HG03378 (cell line): Measurements from ENCODE around the gene TGFB2.
"Not testable (repeated sequence)": the region's sequence is repeated elsewhere in the genome, so short reads cannot be mapped to it uniquely, and the experiment has no call there.

ENCODE experiments used
- ATAC-seq: cut with Tn5 transposase; IDR thresholded peaks from one replicate; pipeline ENCODE4 v1.9.1; 2021; ENCODE audit warnings: mild to moderate bottlenecking, moderate library complexity; ENCODE audit not compliant: unreplicated experiment

TGFB2 gene

DNA sequence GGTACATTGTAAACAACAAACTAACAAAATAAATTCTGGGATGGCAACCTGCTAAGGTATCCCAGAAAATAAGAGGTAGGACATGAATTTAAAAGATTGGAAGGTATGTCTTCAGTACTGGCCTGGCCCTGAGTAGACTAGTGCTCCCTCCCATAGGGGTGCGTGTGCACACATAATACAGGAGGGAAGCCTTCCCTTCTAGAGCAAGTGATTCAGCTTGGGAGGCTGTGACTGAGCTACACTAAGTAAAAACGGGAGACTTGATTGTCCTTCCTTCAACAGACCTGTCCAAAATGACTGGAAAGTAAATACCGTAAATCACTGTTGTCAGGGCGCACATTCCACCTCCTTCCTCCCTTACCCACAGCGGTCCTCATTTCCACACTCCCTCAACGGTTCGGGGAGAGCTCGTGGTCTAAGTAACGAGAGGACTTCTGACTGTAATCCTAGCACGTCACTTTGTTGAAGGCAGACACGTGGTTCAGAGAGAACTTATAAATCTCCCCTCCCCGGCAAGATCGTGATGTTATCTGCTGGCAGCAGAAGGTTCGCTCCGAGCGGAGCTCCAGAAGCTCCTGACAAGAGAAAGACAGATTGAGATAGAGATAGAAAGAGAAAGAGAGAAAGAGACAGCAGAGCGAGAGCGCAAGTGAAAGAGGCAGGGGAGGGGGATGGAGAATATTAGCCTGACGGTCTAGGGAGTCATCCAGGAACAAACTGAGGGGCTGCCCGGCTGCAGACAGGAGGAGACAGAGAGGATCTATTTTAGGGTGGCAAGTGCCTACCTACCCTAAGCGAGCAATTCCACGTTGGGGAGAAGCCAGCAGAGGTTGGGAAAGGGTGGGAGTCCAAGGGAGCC is at the start of gene TGFB2:
TGFB2 (plus strand) TSS at position 523 of the 859 bp plus-strand sequence. CDS start 1,366 bp downstream, outside the sequence.
- ATAC-seq, result peak; percentile 44

- no peak for ATAC-seq
Measured at GRCh38 chr1:218296162-218296561, 49.0 kb upstream of the TGFB2 start.

GRCh38 chr1:218297461-218297860 is 47.7 kb upstream of the TGFB2 start:
- ATAC-seq, result no peak

- ATAC-seq, result no peak
Measured at GRCh38 chr1:218297867-218298266, 47.3 kb upstream of the TGFB2 start.

- ATAC-seq, result no peak
Measured at GRCh38 chr1:218298398-218298797, 46.7 kb upstream of the TGFB2 start.

GRCh38 chr1:218299416-218299815 is 45.7 kb upstream of the TGFB2 start:
- ATAC-seq, result no peak

GRCh38 chr1:218301217-218301616 is 43.9 kb upstream of the TGFB2 start:
- no peak for ATAC-seq

DNA sequence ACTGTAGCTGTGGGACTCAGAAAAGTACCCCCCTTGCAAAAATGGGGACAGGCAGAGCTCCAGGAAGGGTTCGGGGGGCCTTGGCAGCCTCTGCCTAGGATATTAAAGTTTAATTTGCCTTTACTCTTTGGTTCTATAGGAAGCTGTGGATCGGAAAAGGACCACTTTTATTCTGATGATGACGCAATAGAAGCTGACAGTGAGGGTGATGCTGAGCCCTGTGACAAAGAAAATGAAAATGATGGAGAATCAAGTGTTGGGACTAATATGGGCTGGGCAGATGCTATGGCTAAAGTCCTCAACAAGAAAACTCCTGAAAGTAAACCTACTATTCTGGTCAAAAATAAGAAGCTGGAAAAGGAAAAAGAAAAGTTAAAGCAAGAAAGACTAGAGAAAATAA is 43.0 kb upstream of the TGFB2 start:
- no peak for ATAC-seq

DNA sequence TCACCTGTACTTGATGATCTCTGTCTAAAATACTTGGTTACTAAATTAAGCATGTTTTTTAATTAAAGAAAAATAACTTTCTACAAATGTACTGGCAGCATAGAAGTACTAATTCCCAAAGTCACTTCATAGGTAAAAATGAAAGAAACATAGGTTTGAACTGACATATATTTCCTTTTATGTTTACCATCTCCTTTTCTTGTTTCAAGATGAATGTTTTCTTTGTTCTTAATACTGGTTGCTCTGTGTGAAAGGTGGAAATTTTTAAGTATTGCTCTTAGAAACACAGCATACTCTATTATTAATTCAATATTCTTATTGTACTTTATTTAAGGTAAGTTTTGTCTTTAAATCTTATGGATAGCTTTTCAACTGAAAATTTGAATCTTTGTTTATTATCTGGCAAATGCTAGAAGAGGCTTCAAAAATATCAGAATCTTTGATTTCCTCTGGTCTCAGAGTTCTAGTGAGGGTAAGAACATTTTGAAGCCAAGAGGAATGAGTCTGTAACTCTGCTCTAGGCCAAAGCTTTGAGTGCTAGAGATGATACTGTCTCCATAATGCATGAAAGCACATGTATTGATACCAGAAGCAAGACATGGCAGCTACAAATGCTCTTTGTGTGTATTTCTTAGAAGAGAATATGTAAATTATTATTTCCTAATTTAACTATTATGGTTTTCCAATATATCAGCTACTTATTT is 41.8 kb upstream of the TGFB2 start:
- ATAC-seq, result no peak

DNA sequence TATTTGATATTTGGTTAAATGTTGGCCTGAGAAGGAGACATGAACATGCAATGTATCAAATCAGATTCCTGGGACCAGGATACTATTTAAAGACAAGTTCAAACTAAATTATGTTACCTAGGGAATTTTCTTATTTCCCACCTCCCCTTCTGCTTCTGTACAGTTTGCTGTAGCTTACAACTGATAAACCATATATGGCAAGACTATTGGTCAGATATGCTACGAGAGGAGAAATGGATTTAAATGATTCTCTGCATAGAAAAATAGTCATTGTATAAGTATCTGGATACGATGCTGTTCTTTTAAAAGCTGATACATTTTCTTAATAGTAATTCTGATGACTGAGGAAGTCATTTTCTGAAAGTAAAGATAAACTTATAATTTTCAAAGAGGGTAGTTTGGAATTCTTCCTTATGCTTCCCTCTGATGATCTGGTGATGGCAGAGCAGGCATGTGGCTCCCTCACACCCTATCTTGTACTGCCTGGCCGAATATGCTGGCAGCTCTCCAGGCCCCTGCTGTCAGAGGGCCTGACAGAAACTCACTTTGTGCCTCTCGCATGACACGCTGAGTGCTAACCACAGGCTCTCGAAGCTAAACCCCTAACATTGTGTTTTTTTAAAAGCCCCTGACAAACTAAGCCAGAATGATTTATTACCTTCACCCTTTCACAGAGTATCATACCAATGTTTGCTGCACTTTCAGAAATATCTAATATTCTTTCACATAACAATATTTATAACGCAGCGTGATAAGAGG is 40.7 kb upstream of the TGFB2 start:
- ATAC-seq, result no peak

GRCh38 chr1:218305472-218306064 is 39.6 kb upstream of the TGFB2 start:
- no peak for ATAC-seq

GRCh38 chr1:218312509-218312908 is 32.6 kb upstream of the TGFB2 start:
- ATAC-seq, result no peak

DNA sequence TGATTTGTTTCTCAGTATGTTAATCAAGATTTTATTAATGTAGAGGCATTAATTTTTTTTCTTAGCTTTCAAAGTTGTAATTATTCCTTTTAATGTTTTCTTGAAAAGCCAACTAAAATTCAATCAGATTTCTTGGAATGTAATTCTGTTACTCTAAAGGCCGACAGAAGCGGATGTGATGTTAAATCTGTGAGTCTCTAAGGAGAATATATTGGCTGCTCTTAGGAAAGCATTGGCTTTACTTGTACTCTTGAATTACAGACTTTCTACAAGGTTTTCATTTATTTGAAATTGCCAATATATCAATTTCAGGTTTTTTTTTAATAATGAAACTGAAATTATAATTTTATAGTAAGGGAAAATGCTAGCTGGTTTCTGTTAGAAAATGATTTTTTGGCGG is 30.8 kb upstream of the TGFB2 start:
- no peak for ATAC-seq

DNA sequence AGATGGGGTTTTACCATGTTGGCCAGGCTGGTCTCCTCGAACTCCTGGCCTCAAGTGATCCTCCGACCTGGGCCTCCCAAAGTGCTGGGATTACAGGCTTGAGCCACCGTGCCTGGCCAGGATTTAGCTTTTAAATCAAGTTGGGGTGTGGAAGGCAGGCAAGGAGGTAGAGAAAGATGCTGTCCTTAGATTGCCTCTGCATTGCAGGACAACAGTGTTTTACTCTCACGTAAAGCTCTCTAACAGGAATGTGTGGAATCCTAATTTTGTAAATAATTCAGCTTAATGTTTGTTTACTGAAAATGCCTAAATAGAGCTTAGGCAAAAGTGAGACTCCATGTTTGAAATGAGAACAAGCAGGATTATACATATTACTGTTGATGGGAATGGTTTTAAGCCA is 29.5 kb upstream of the TGFB2 start:
- ATAC-seq, result no peak

- no peak for ATAC-seq
Measured at GRCh38 chr1:218317061-218317460, 28.1 kb upstream of the TGFB2 start.

DNA sequence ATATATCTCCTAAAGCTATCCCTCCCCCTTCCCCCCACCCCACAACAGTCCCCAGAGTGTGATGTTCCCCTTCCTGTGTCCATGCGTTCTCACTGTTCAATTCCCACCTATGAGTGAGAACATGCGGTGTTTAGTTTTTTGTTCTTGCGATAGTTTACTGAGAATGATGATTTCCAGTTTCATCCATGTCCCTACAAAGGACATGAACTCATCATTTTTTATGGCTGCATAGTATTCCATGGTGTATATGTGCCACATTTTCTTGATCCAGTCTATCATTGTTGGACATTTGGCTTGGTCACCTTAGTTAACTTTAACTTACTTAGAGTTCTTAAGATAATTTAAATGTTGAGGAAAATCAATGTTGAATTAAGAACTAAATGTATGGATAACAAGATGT is 25.0 kb upstream of the TGFB2 start:
- ATAC-seq, result not testable (repeated sequence)

- ATAC-seq, result no peak
Measured at GRCh38 chr1:218322762-218323161, 22.4 kb upstream of the TGFB2 start.

- no peak for ATAC-seq
Measured at GRCh38 chr1:218323568-218324225, 21.4 kb upstream of the TGFB2 start.

DNA sequence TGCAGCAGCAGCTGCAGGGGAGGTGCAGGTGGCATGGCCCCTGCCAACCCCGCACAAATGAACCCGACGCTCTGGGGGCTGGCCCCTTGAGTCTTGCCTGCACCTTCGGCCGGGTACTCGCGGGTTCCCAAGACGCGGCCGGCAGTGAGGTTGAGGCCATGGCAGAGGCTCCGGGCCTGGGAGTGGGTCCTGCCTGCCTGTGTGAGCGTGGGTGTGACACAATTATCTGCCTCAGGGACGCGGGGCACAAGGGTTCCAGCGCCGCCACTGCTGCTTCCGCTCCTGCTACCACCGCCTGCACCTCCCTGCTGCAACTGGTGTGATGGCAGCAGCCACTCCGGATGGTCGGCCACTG is 20.9 kb upstream of the TGFB2 start:
- ATAC-seq, result no peak

GRCh38 chr1:218328769-218329168 is 16.4 kb upstream of the TGFB2 start:
- ATAC-seq, result no peak
